Body of pancreas (tissue), 4 donors: Measurements from ENCODE around the gene MAPK13. TPM values are rescaled to one million over a fixed set of nuclear protein-coding genes. Genes with fewer than 3 reads are reported as not detected.

Experiments used
- ATAC-seq: fragments of 150-250 bp; one replicate; pipeline ENCODE4 v1.9.1; 2016
- DNase-seq, 4 donors: peaks; one replicate each; pipeline ENCODE4 v3.0.0-alpha.2; 2019
- H3K27ac ChIP-seq, 4 donors: fragments of 200-600 bp; sonication (generic); 1 replicate in 3 of 4; 2 replicates in 1 of 4; pipeline versions ENCODE4 v1.5.1 to v1.6.1; 2016 to 2019; ENCODE audit warnings: mild to moderate bottlenecking in 1 of 4, mixed read lengths in 1 of 4, moderate library complexity in 1 of 4
- H3K27me3 ChIP-seq, 2 donors: fragments of 200-600 bp; sonication (generic); one replicate each; pipeline ENCODE4 v1.6.0; 2016; ENCODE audit warnings: mild to moderate bottlenecking in 1 of 2
- H3K36me3 ChIP-seq, 2 donors: fragments of 200-600 bp; sonication (generic); replicated peaks in 1 of 2; 2 replicates each; pipeline ENCODE4 v1.5.1; 2016; ENCODE audit warnings: low read depth in 2 of 2; ENCODE audit not compliant: insufficient read depth in 1 of 2
- H3K4me1 ChIP-seq: fragments of 200-600 bp; sonication (generic); one replicate; pipeline ENCODE4 v1.6.0; 2016
- H3K4me3 ChIP-seq, 2 donors: fragments of 200-600 bp; sonication (generic); 1 replicate in 1 of 2; 2 replicates in 1 of 2; pipeline ENCODE4 v1.5.1; 2016 to 2019
- H3K9me3 ChIP-seq, 3 donors: fragments of 200-600 bp; sonication (generic); 1 replicate in 2 of 3; 2 replicates in 1 of 3; pipeline ENCODE4 v1.5.1; 2016
- POLR2A ChIP-seq, 3 donors: fragments of 450-650 bp; IDR thresholded peaks; one replicate each; pipeline ENCODE4 v1.6.1; 2016; ENCODE audit warnings: antibody characterized with exemption in 3 of 3, mild to moderate bottlenecking in 2 of 3
- whole genome bisulfite sequencing, 2 donors: methylation state at CpG; one replicate each; pipeline ENCODE4 v1.1.5; 2017; 5-methylcytosine and 5-hydroxymethylcytosine counted together
- intact Hi-C: fragments of 100-400 bp; cut with DNase I; formaldehyde crosslinking; loops from one replicate; pipeline ENCODE4 v1.15.1; 2023
- total RNA-seq, 2 donors: library from RNA; depleted of rRNA; stranded (reverse); fragments of >200 nt; gene quantifications; one replicate each; pipeline ENCODE4 v1.1.0, GENCODE V29; 2016
- TF ChIP-seq, protein P1 (sequence below), 7 experiments: fragments of 450-650 bp in 4 of 7; fragments of 200-600 bp in 3 of 7; sonication (generic) in 3 of 7; IDR thresholded peaks; one replicate each; pipeline ENCODE4 v1.5.1; 2016 to 2019; ENCODE audit warnings: antibody characterized with exemption in 7 of 7

The MAPK13 gene
- total RNA-seq, 2 donors from 2014 or later, result 32.2 to 37.9 TPM

DNA sequence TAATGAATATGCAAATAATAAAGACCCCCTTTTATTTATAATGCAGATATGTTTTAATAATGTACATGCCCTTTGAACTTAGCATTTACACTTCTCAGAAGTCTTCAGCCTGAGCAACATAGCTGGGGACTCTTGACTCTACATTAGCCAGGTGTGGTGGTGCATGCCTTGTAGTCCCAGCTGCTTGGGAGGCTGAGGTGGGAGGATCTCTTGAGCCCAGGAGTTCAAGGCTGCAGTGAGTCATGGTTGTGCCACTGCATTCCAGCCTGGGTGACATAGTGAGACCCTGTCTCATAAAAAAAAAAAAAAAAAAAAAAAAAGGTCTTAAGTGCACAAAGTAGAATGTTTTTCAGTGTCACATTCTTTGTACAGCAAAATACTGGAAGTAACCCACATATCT, 17.3 kb upstream of the MAPK13 start:
- no peaks in the 10 kb centered on the region for H3K27me3 ChIP-seq
- no peak overlapping the region for H3K27ac ChIP-seq
- DNase-seq (no peak), ATAC-seq (no peak)
- intact Hi-C loops, result no loop called here
- no peak for TF ChIP-seq POLR2A (IDR thresholded peaks at IDR 0.05)
- no peaks in the 10 kb centered on the region for H3K9me3 ChIP-seq
- no peak overlapping the region for H3K4me3 ChIP-seq
- peaks cover 5 to 8% of the 10 kb centered on the region in 2 donors for H3K36me3 ChIP-seq
- H3K4me1 ChIP-seq, result no peaks in the 10 kb centered on the region

DNA sequence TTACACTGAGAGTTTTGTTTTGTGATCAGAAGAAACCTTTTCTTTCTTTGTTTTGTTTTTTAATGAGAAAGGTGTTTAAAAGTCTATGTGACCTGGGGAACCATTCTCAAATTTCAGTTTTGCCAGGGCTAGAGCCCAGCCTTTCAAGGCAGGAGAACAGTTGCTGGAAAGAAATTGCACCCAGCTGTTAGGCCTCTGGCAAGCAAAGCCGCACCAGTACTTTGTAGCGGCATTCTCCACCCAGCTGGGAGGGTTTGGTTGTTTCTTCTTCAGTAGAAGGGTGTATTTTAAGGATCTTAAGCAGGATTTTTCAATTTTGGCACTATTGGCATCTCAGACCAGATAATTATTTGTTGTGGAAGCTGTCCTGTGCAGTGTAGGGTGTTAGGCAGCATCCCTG, 16.6 kb upstream of the MAPK13 start:
- ATAC-seq, result no peak

DNA sequence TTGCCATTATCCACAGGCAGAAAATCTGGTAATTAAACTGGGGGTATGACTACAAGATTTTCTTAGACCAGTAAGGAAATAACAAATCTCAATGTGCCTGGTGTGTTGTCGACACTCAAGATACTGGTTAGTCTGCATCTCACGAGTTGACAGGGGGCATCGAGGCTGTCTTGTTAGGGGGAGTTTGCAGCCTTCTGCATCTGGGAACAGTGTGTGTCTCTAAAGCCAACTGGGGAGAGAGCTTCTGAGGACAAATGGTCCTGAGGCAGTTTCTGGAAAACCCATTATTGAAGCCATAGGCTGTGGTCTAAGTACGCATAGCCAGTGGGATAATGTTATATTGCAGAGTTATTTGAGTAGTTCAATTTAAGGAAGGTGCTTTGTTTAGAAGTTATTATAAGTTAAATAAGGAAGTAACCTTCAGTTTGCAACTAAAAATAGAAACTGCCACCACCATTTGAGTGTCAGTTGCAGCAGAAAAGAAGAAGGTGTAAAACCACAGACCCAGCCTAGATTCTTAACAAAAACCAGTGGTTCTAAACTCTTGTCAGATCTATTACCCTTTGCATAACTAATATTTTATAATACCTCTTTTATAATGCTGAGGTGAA, 15.4 kb upstream of the MAPK13 start:
- Histone ChIP-seq H3K4me1 (no peaks in the 10 kb centered on the region), H3K9me3 (no peaks in the 10 kb centered on the region), H3K27ac (no peak overlapping the region), H3K4me3 (no peak overlapping the region), H3K27me3 (no peaks in the 10 kb centered on the region), H3K36me3 (peaks cover 0 to 5% of the 10 kb centered on the region in 2 donors)
- DNase-seq (no peak), ATAC-seq (no peak)
- 70 to 77% methylated on average over 4 of the region's 4 CpGs for WGBS, 2 donors
- intact Hi-C loops, result no loop called here
- TF ChIP-seq POLR2A (IDR thresholded peaks at IDR 0.05), result no peak
- TF ChIP-seq, protein P1, sequence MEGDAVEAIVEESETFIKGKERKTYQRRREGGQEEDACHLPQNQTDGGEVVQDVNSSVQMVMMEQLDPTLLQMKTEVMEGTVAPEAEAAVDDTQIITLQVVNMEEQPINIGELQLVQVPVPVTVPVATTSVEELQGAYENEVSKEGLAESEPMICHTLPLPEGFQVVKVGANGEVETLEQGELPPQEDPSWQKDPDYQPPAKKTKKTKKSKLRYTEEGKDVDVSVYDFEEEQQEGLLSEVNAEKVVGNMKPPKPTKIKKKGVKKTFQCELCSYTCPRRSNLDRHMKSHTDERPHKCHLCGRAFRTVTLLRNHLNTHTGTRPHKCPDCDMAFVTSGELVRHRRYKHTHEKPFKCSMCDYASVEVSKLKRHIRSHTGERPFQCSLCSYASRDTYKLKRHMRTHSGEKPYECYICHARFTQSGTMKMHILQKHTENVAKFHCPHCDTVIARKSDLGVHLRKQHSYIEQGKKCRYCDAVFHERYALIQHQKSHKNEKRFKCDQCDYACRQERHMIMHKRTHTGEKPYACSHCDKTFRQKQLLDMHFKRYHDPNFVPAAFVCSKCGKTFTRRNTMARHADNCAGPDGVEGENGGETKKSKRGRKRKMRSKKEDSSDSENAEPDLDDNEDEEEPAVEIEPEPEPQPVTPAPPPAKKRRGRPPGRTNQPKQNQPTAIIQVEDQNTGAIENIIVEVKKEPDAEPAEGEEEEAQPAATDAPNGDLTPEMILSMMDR (IDR thresholded peaks at IDR 0.05), result no peak

More for the DNA sequence above, 16.6 kb upstream of the MAPK13 start:
- peaks cover 4 to 5% of the 10 kb centered on the region in 2 donors for H3K36me3 ChIP-seq
- no peak for TF ChIP-seq POLR2A (IDR thresholded peaks at IDR 0.05)
- TF ChIP-seq, protein P1 (IDR thresholded peaks at IDR 0.05), result no peak
- no peak for DNase-seq
- H3K4me1 ChIP-seq, result no peaks in the 10 kb centered on the region
- 85 to 91% methylated on average over 2 of the region's 2 CpGs for WGBS, 2 donors
- H3K27me3 ChIP-seq, result no peaks in the 10 kb centered on the region
- no peak overlapping the region for H3K4me3 ChIP-seq
- no peak overlapping the region for H3K27ac ChIP-seq
- intact Hi-C loops, result no loop called here
- no peaks in the 10 kb centered on the region for H3K9me3 ChIP-seq

DNA sequence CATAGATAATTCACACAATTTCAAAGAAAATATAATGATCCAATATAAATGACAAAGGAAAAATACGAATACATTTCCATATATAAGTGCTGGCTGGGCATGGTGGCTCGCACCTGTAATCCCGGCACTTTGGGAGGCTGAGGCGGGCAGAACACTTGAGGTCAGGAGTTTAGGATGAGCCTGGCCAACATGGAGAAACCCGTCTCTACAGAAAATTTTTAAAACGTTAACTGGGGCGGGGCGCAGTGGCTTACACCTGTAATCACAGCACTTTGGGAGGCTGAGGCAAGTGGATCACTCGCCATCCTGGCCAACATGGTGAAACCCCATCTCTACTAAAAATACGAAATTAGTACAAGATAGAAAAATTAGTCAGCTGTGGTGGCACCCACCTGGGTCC, 14.9 kb upstream of the MAPK13 start:
- intact Hi-C loops, result no loop called here
- ATAC-seq (no peak), DNase-seq (no peak)
- Histone ChIP-seq H3K27me3 (no peaks in the 10 kb centered on the region), H3K4me1 (no peaks in the 10 kb centered on the region), H3K4me3 (no peak overlapping the region), H3K27ac (no peak overlapping the region), H3K36me3 (peaks cover 0 to 3% of the 10 kb centered on the region in 2 donors), H3K9me3 (no peaks in the 10 kb centered on the region)
- TF ChIP-seq POLR2A (IDR thresholded peaks at IDR 0.05), result no peak
- TF ChIP-seq, protein P1 (IDR thresholded peaks at IDR 0.05), result no peak
- 91 to 95% methylated on average over 10 of the region's 10 CpGs for WGBS, 2 donors

DNA sequence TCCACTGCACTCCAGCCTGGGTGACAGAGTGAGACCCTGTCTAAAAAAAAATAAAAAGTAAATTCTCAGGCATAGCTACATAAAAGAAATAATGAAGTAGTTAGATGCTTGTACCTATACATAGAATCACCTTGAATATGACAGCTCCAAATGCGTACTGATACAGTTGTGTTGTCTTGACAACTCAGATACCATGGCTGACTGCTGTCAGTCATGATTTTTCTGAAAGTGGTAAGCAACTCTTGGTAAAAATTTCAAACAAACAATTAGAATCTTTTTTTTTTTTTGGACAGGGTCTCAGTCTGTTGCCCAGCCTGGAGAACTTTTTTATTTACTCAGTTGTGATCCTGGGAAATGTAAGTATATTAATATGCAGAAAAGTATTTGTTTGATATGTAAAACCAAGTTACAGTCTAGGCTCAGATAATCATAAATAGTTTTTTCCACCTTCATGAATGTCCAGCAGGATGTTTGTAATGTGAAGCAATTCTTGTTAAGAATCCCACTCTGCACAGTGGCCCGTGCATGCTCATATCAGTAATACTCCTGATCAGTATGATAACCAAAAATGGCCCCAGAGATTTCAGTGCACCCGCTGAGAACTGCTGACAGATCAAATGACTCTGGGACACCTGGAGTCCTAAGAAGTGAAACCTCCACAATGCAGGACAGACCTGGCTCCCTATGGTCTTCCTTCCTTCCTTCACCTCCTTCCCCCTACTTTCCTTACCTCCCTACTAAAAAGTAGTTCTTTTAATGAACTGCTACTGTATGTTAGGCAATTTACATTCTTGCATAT, 14.0 kb upstream of the MAPK13 start:
- Histone ChIP-seq H3K4me1 (peaks cover 5% of the 10 kb centered on the region), H3K27ac (no peak overlapping the region)

More for the DNA sequence above, 14.0 kb upstream of the MAPK13 start:
- H3K27me3 ChIP-seq, result no peaks in the 10 kb centered on the region
- H3K36me3 ChIP-seq, result no peaks in the 10 kb centered on the region
- no peaks in the 10 kb centered on the region for H3K9me3 ChIP-seq
- ATAC-seq (no peak), DNase-seq (no peak)
- intact Hi-C loops, result no loop called here
- no peak for TF ChIP-seq POLR2A (IDR thresholded peaks at IDR 0.05)
- TF ChIP-seq, protein P1 (IDR thresholded peaks at IDR 0.05), result no peak
- no peak overlapping the region for H3K4me3 ChIP-seq
- WGBS, 2 donors, result 44 to 45% methylated on average over 3 of the region's 3 CpGs
